Measurements from ENCODE around the gene SPOCK1.

- no peak for TF ChIP-seq CTCF (conservative IDR thresholded peaks at IDR 0.05)
- TF ChIP-seq EZH2 (IDR thresholded peaks at IDR 0.05; ENCODE audit: low read depth) = no peak
These were observed 362.0 kb downstream of the SPOCK1 start for GRCh38 chr5:137136991-137137632.

All from PC-9 (cell line).